Activated CD4-positive, CD25-positive, alpha-beta regulatory T cell treated with anti-CD3 and anti-CD28 coated beads, Interleukin-2, amount 50 U/mL, for 24 hours (primary cell): ENCODE data around the gene HENMT1.
"Not testable (repeated sequence)": the region's sequence is repeated elsewhere in the genome, so short reads cannot be mapped to it uniquely, and the experiment has no call there.

Experiments
- ATAC-seq, 2 donors: fragments of 150-1000 bp; cut with Tn5 transposase; one replicate each; pipeline ENCODE4 v1.10.0; 2021; ENCODE audit warnings: mild to moderate bottlenecking in 1 of 2, moderate library complexity in 1 of 2

Gene HENMT1

DNA sequence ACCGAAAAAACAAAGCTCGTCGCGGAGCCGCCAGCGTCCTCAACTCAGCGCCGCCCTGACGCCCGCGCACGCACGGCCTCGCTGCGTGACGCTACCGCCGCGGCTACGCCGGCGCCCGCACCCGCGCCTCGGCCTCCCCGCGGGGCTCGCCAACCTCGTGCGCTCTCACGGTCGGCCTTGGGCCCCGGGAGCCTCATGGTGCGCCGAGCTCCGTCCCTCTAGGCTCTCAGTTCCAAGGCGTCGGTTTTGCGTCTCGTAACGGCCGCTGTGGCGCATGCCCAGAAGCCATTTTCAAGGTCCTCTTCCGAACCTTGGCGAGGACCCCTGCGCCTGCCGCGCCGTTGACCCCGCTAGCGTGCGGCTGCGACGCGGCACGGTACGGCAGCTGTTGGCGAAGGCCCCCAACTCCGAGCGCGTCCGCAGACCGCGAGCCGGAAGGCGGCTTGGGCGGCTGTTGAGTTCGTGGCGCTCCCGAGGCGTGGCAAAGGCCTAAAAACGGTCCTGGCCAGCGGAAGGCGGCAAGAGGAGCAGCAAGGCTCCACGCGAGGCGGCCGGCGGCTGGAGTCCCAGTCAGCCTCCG, at the start of gene HENMT1:
Gene HENMT1 (minus strand): TSS at position 64 of the 580 bp plus-strand sequence. CDS start 1,209 bp downstream, outside the sequence.
- peak; percentile 88 for ATAC-seq

- peak; percentile 51 to 67 for ATAC-seq
Observed at GRCh38 chr1:108708691-108709660, 48.1 kb upstream of the HENMT1 start.

- no peak for ATAC-seq
Observed at GRCh38 chr1:108706643-108707042, 45.8 kb upstream of the HENMT1 start.

DNA sequence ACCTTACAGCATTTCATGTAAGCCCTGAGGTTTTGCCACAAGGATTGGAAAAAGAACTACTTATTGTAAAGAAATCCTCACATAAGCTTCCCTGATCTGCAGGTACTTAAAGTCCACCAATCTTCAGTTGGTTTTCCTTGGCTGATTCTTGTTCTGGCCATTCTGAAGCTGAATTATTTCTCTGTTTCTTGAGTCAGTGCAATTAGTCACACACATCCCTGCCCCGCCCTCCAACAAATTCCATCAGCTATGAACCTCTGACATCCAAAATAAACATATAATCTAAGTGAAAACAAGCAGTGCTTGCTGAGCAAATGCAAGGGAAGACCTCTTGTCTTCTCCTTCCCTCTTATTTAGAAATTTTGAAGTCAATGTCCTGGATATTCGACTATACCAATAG, 43.6 kb upstream of the HENMT1 start:
- no peak for ATAC-seq

GRCh38 chr1:108703939-108704338, 43.0 kb upstream of the HENMT1 start:
- ATAC-seq, result peak; percentile 84 to 91

DNA sequence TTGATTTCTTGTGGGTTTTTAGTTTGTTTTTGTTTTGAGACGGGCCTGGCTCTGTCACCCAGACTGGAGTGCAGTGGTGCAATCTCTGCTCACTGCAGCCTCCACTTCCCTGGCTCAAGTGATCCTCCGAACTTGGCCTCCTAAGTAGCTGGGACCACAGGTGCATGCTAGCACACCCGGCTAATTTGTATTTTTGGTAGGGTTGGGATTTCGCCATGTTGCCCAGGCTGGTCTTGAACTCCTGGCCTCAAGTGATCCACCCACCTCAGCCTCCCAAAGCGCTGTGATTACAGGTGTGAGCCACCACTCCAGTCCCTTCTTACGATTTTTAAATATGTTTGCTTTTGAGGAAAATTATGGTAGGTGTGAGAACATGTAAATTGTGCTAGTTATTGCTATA, 41.2 kb upstream of the HENMT1 start:
- not testable (repeated sequence) for ATAC-seq

DNA sequence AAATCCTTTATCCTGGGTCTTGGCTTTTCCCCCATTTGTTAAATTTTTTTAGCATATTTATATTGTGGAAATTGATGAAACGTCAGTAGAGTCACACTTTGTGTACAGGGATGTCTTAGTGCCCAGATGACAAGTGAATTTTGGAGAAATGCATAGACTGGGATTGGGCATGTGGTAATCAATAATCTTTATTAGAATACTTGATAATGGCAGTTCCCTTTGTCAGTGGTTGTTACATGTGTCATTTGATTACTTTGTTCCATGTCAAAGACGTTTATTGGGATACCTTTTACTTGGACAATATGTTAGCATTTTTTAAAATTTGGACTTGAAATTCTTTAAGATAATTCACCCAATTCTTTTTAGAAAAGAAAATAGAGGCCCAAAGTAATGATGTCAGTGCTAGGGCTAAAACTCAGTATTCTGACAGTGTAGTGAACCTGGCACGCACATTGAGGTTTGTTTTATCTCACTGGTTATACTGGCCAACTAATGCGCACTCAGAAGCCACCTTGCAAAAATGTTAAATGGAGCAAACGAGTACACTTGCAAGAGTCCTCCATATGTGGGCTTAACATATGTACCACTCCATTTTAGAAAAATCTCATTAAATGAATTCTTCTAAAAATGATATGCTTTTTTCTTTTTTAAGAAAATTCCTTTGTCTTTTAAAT, 40.4 kb upstream of the HENMT1 start:
- ATAC-seq, result no peak

- no peak for ATAC-seq
Observed at GRCh38 chr1:108699375-108700332, 38.8 kb upstream of the HENMT1 start.

DNA sequence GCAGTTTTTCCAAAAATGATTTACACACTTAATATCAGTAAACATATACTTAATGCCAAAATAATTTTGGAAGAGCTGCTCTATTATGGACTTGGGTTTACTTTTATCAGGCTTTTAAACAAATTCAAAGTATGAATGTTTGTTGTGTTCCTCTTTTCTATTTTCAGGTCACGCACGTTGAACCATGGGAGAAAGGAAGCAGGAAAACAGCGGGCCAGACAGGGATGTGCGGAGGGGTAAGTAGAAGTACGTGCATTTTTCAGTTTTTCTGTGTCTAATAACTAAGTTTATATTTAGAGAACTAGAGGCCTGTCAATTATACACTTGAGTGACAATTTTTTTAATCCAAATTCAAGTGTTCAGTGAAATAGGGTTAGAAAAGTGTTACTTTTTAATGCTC, 34.6 kb upstream of the HENMT1 start:
- ATAC-seq, result no peak

- peak; percentile 62 to 63 for ATAC-seq
Observed at GRCh38 chr1:108692724-108693655, 32.1 kb upstream of the HENMT1 start.

GRCh38 chr1:108691942-108692723, 31.2 kb upstream of the HENMT1 start, which contains the start of gene PRPF38B:
Gene PRPF38B, plus strand, starts transcription at chr1:108692310. Its CDS starts 282 bp downstream, at chr1:108692592.
- peak; percentile 90 for ATAC-seq

- no peak for ATAC-seq
Observed at GRCh38 chr1:108691128-108691941, 30.4 kb upstream of the HENMT1 start.

GRCh38 chr1:108686614-108687313, 25.9 kb upstream of the HENMT1 start:
- no peak for ATAC-seq

- no peak for ATAC-seq
Observed at GRCh38 chr1:108685529-108685928, 24.6 kb upstream of the HENMT1 start.

DNA sequence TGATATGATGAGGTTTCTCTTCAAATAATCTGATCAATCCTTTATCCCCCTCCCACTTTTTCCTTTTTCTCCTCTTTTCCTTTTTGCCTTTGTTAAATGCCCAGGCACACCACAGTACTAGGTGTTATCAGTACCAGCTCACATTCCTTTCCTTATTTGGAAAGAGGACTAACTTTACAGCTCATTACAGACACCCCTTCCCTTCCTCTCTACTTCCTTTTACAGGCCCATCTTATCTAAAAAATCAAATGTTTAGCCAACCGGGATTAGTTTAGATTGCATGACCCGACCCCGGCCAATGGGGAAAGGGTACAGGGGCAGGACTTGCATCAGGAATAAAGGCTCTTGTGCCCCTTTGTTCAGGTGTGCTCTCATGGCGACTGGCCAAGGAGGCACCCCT, 20.8 kb upstream of the HENMT1 start:
- not testable (repeated sequence) for ATAC-seq

GRCh38 chr1:108679586-108680213, 18.8 kb upstream of the HENMT1 start:
- no peak for ATAC-seq

GRCh38 chr1:108678706-108679105, 17.8 kb upstream of the HENMT1 start:
- no peak for ATAC-seq

DNA sequence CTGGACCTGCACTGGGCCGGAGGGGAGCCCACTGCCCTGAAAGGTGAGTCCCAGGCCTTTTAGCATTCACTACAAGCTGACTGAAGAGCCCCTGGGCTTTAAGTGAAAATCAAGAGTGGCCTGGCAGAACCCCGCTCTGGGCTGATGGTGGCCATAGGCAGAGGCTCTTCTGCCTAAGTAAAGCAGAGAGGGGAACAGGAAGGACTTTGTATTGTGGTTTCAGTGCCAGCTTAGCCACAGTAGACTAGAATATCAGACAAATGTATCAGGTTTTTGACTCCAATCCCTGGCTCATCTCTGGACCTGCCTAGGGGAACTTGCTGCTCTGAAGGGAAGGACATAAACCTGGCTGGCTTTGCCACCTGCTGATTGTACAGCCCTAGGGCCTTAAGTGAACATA, 10.2 kb upstream of the HENMT1 start:
- no peak for ATAC-seq
